ENCODE results near the gene HOXB8.

Gene HOXB8

GRCh38 chr17:48571024-48571818, 43.9 kb downstream of the HOXB8 start:
- Histone ChIP-seq H3K4me2 (ENCODE audit: low read length) (no peak overlapping the region), H3K79me2 (ENCODE audit: insufficient read depth, low read length) (no peaks in the 10 kb centered on the region), H3K9ac (ENCODE audit: low read length) (no peak overlapping the region), H3K9me2 (ENCODE audit: low read depth, low read length) (no peaks in the 10 kb centered on the region), H2AFZ (ENCODE audit: low read length) (no peak overlapping the region), H3K4me1 (ENCODE audit: insufficient read depth, low read length, severe bottlenecking) (no peaks in the 10 kb centered on the region), H3F3A (ENCODE audit: insufficient read depth, low read length) (no peaks in the 10 kb centered on the region), H3K4me3 (ENCODE audit: low read depth, low read length, poor library complexity, severe bottlenecking) (no peak overlapping the region), H3K27ac (ENCODE audit: low read depth, low read length, poor library complexity, severe bottlenecking) (no peak overlapping the region), H3K27me3 (ENCODE audit: insufficient read depth, low read length) (no peaks in the 10 kb centered on the region; the same call in 1 of the 2 replicates), H4K20me1 (ENCODE audit: insufficient read depth, low read length) (no peaks in the 10 kb centered on the region), H3K9me3 (ENCODE audit: low read length) (no peaks in the 10 kb centered on the region), H3K36me3 (ENCODE audit: insufficient read depth, low read length) (no peaks in the 10 kb centered on the region)
- TF ChIP-seq EZH2 (IDR thresholded peaks at IDR 0.05; ENCODE audit: borderline replicate concordance, low read length) = no peak

- no peaks in the 10 kb centered on the region for H3K79me2 ChIP-seq (ENCODE audit: insufficient read depth, low read length)
These were observed 44.6 kb downstream of the HOXB8 start for GRCh38 chr17:48570325-48571023.

GRCh38 chr17:48569674-48570324, 45.3 kb downstream of the HOXB8 start:
- Histone ChIP-seq H3F3A (ENCODE audit: insufficient read depth, low read length) (no peaks in the 10 kb centered on the region), H3K36me3 (ENCODE audit: insufficient read depth, low read length) (no peaks in the 10 kb centered on the region), H3K4me2 (ENCODE audit: low read length) (no peak overlapping the region), H3K9ac (ENCODE audit: low read length) (no peak overlapping the region), H3K79me2 (ENCODE audit: insufficient read depth, low read length) (no peaks in the 10 kb centered on the region), H4K20me1 (ENCODE audit: insufficient read depth, low read length) (no peaks in the 10 kb centered on the region), H3K4me1 (ENCODE audit: insufficient read depth, low read length, severe bottlenecking) (no peaks in the 10 kb centered on the region), H3K27me3 (ENCODE audit: insufficient read depth, low read length) (no peaks in the 10 kb centered on the region; the same call in 1 of the 2 replicates), H3K27ac (ENCODE audit: low read depth, low read length, poor library complexity, severe bottlenecking) (no peak overlapping the region), H2AFZ (ENCODE audit: low read length) (no peak overlapping the region), H3K9me2 (ENCODE audit: low read depth, low read length) (no peaks in the 10 kb centered on the region), H3K4me3 (ENCODE audit: low read depth, low read length, poor library complexity, severe bottlenecking) (no peak overlapping the region), H3K9me3 (ENCODE audit: low read length) (no peaks in the 10 kb centered on the region)
- TF ChIP-seq EZH2 (IDR thresholded peaks at IDR 0.05; ENCODE audit: borderline replicate concordance, low read length) = no peak
- TF ChIP-seq CTCF (IDR thresholded peaks at IDR 0.05; ENCODE audit: low read length) = no peak

More at GRCh38 chr17:48570325-48571023, 44.6 kb downstream of the HOXB8 start:
- TF ChIP-seq EZH2 (IDR thresholded peaks at IDR 0.05; ENCODE audit: borderline replicate concordance, low read length) = no peak
- no peak for TF ChIP-seq CTCF (IDR thresholded peaks at IDR 0.05; ENCODE audit: low read length)
- H3K27me3 ChIP-seq (ENCODE audit: insufficient read depth, low read length) = no peaks in the 10 kb centered on the region; the same call in 1 of the 2 replicates
- H3K4me2 ChIP-seq (ENCODE audit: low read length) = no peak overlapping the region
- H2AFZ ChIP-seq (ENCODE audit: low read length) = no peak overlapping the region
- H3K36me3 ChIP-seq (ENCODE audit: insufficient read depth, low read length) = no peaks in the 10 kb centered on the region
- H3K4me3 ChIP-seq (ENCODE audit: low read depth, low read length, poor library complexity, severe bottlenecking) = no peak overlapping the region
- no peaks in the 10 kb centered on the region for H4K20me1 ChIP-seq (ENCODE audit: insufficient read depth, low read length)
- no peaks in the 10 kb centered on the region for H3F3A ChIP-seq (ENCODE audit: insufficient read depth, low read length)
- no peaks in the 10 kb centered on the region for H3K9me3 ChIP-seq (ENCODE audit: low read length)
- no peaks in the 10 kb centered on the region for H3K9me2 ChIP-seq (ENCODE audit: low read depth, low read length)
- H3K27ac ChIP-seq (ENCODE audit: low read depth, low read length, poor library complexity, severe bottlenecking) = no peak overlapping the region
- H3K4me1 ChIP-seq (ENCODE audit: insufficient read depth, low read length, severe bottlenecking) = no peaks in the 10 kb centered on the region
- H3K9ac ChIP-seq (ENCODE audit: low read length) = no peak overlapping the region

Measured in OCI-LY1 (cell line).